Measurements from ENCODE around the gene FNBP1L.

DNA sequence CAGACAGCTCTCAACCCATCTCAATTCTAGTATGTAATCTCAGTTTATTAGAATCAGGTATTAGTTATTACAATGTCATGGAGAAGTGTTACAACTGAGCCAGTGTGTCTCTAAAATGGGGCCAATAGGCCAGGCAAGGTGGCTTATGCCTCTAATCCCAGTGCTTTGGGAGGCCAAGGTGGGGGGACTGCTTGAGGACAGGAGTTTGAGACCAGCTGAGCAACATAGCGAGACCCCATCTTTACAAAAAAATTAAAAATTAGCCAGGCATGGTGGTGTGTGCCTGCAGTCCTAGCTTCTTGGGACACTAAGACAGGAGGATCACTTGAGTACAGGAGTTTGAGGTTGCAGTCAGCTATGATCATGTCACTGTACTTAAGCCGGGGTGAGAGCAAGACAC, 128.8 kb downstream of the FNBP1L start:
- TF ChIP-seq, protein P1, sequence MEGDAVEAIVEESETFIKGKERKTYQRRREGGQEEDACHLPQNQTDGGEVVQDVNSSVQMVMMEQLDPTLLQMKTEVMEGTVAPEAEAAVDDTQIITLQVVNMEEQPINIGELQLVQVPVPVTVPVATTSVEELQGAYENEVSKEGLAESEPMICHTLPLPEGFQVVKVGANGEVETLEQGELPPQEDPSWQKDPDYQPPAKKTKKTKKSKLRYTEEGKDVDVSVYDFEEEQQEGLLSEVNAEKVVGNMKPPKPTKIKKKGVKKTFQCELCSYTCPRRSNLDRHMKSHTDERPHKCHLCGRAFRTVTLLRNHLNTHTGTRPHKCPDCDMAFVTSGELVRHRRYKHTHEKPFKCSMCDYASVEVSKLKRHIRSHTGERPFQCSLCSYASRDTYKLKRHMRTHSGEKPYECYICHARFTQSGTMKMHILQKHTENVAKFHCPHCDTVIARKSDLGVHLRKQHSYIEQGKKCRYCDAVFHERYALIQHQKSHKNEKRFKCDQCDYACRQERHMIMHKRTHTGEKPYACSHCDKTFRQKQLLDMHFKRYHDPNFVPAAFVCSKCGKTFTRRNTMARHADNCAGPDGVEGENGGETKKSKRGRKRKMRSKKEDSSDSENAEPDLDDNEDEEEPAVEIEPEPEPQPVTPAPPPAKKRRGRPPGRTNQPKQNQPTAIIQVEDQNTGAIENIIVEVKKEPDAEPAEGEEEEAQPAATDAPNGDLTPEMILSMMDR (optimal IDR thresholded peaks at IDR 0.05 in 1 of 3, IDR thresholded peaks at IDR 0.05 in 1 of 3, conservative IDR thresholded peaks at IDR 0.05 in 1 of 3; ENCODE audit: extremely low read depth in 1 of 3, insufficient read depth in 2 of 3, low read length in 3 of 3), result no peak
- TF ChIP-seq EZH2 (IDR thresholded peaks at IDR 0.05; ENCODE audit: low read length), result no peak
